ENCODE measurements around the gene RPA3.

Gene RPA3

GRCh38 chr7:7731732-7732131 lies 13.3 kb upstream of the RPA3 start:
- no peak for DNase-seq

GRCh38 chr7:7720750-7721621 lies 2.6 kb upstream of the RPA3 start:
- DNase-seq: peak; percentile 63 to 82

GRCh38 chr7:7720193-7720592 lies 1.8 kb upstream of the RPA3 start:
- no peak for DNase-seq

GRCh38 chr7:7719236-7719635 lies 829 bp upstream of the RPA3 start:
- DNase-seq: peak; percentile 19 to 47

GRCh38 chr7:7713730-7714129 lies 4.7 kb downstream of the RPA3 start:
- DNase-seq: no peak

- DNase-seq: no peak
Observed at GRCh38 chr7:7710469-7710868, 7.9 kb downstream of the RPA3 start.

GRCh38 chr7:7709291-7709690 lies 9.1 kb downstream of the RPA3 start:
- no peak for DNase-seq

GRCh38 chr7:7707806-7708205 lies 10.6 kb downstream of the RPA3 start:
- DNase-seq: peak in 1 of 2 experiments; percentile 19

- no peak for DNase-seq
Observed at GRCh38 chr7:7707246-7707645, 11.2 kb downstream of the RPA3 start.

GRCh38 chr7:7706556-7707172 lies 11.7 kb downstream of the RPA3 start:
- no peak for DNase-seq

GRCh38 chr7:7706101-7706511 lies 12.3 kb downstream of the RPA3 start:
- DNase-seq: no peak

- DNase-seq: no peak
Observed at GRCh38 chr7:7705318-7705717, 13.1 kb downstream of the RPA3 start.

GRCh38 chr7:7704867-7705266 lies 13.5 kb downstream of the RPA3 start:
- no peak for DNase-seq

- DNase-seq: no peak
Observed at GRCh38 chr7:7703427-7703826, 15.0 kb downstream of the RPA3 start.

- DNase-seq: no peak
Observed at GRCh38 chr7:7702826-7703225, 15.6 kb downstream of the RPA3 start.

- DNase-seq: no peak
Observed at GRCh38 chr7:7701527-7701926, 16.9 kb downstream of the RPA3 start.

GRCh38 chr7:7699970-7700369 lies 18.4 kb downstream of the RPA3 start:
- no peak for DNase-seq

GRCh38 chr7:7699380-7699779 lies 19.0 kb downstream of the RPA3 start:
- DNase-seq: no peak

GRCh38 chr7:7698930-7699329 lies 19.5 kb downstream of the RPA3 start:
- DNase-seq: no peak

GRCh38 chr7:7696458-7697119 lies 21.8 kb downstream of the RPA3 start:
- no peak for DNase-seq

GRCh38 chr7:7695111-7695817 lies 23.1 kb downstream of the RPA3 start:
- DNase-seq: no peak

GRCh38 chr7:7694542-7694941 lies 23.9 kb downstream of the RPA3 start:
- no peak for DNase-seq

GRCh38 chr7:7693881-7694280 lies 24.5 kb downstream of the RPA3 start:
- DNase-seq: no peak

Measured in NCI-H526 (cell line).